Liver (tissue), 3 donors: ENCODE measurements around the gene PLCB4.

ENCODE experiments used
- CTCF ChIP-seq: fragments of 150-350 bp; IDR thresholded peaks from 2 replicates; pipeline ENCODE4 v1.5.1; 2017; ENCODE audit warnings: improper control_type of control experiment, low read depth, low read length; ENCODE audit not compliant: missing input control
- FOXA1 ChIP-seq: IDR thresholded peaks from 2 replicates; pipeline ENCODE4 v1.6.1; 2016; ENCODE audit warnings: antibody characterized with exemption
- HNF4A ChIP-seq, 2 donors: conservative IDR thresholded peaks; 2 replicates each; pipeline ENCODE4 v1.6.1; 2016; ENCODE audit warnings: antibody characterized with exemption in 2 of 2, mild to moderate bottlenecking in 2 of 2
- HNF4G ChIP-seq: IDR thresholded peaks from 2 replicates; pipeline ENCODE4 v1.6.1; 2016; ENCODE audit warnings: antibody characterized with exemption
- MAX ChIP-seq: IDR thresholded peaks from 2 replicates; pipeline ENCODE4 v1.6.1; 2016; ENCODE audit warnings: antibody characterized with exemption
- RAD21 ChIP-seq, 2 donors: IDR thresholded peaks; 2 replicates each; pipeline ENCODE4 v1.6.1; 2016; ENCODE audit warnings: antibody characterized with exemption in 2 of 2, mild to moderate bottlenecking in 2 of 2
- REST ChIP-seq: IDR thresholded peaks from 2 replicates; pipeline ENCODE4 v1.6.1; 2016; ENCODE audit warnings: antibody characterized with exemption, mild to moderate bottlenecking
- RXRA ChIP-seq, 2 donors: IDR thresholded peaks; 2 replicates each; pipeline ENCODE4 v1.6.1; 2017 to 2018; ENCODE audit warnings: antibody characterized with exemption in 2 of 2, mild to moderate bottlenecking in 1 of 2
- YY1 ChIP-seq: IDR thresholded peaks from 2 replicates; pipeline ENCODE4 v1.6.1; 2016; ENCODE audit warnings: antibody characterized with exemption, mild to moderate bottlenecking
- donor health status: healthy.
- donor health status: healthy.

- TF ChIP-seq CTCF (no peak), RAD21 (IDR thresholded peaks at IDR 0.05) (no peak), HNF4G (no peak), MAX (no peak), YY1 (no peak), REST (no peak), RXRA (IDR thresholded peaks at IDR 0.05) (no peak), FOXA1 (no peak), HNF4A (conservative IDR thresholded peaks at IDR 0.05) (no peak)
Measured at GRCh38 chr20:9400171-9401025, 331.5 kb downstream of the PLCB4 start.
